H4 (cell line): ENCODE data around the gene GPR143. TPM values are rescaled to one million over a fixed set of nuclear protein-coding genes. Genes with fewer than 3 reads are reported as not detected.
"Not testable (repeated sequence)": the region's sequence is repeated elsewhere in the genome, so short reads cannot be mapped to it uniquely, and the experiment has no call there.

Experiments
- DNase-seq: peaks from one replicate; pipeline ENCODE4 v3.0.0-alpha.2; 2015; ENCODE audit warnings: low spot score
- total RNA-seq: library from RNA; depleted of rRNA; stranded (reverse); fragments of >200 nt; shearing (Covaris generic); gene quantifications from 2 replicates; pipeline ENCODE4 v1.2.3, GENCODE V29; 2014

GPR143 gene
- total RNA-seq, 1 experiment from 2014 or later: not detected

DNA sequence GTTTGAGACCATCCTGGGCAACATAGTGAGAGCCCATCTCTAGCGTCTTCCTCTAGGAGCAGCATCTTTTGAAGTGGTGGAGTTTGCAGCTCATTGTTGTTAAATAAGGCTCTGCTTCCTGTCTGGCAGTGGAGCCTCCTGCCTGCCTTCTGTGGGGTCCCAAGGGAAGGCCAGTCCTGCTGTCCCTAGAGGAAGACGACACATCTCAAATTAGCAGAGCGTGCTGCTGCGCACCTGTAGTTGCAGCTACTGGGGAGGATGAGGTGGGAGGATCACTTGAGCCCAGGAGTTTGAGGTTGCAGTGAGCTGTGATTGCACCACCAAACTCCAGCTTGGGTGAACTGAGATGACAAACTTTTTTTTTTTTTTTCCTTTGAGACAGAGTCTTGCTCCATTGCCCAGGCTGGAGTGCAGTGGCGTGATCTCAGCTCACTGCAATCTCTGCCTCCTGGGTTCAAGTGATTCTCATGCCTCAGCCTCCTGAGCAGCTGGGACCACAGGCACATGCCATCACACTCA, 2.7 kb upstream of the GPR143 start:
- not testable (repeated sequence) for DNase-seq

DNA sequence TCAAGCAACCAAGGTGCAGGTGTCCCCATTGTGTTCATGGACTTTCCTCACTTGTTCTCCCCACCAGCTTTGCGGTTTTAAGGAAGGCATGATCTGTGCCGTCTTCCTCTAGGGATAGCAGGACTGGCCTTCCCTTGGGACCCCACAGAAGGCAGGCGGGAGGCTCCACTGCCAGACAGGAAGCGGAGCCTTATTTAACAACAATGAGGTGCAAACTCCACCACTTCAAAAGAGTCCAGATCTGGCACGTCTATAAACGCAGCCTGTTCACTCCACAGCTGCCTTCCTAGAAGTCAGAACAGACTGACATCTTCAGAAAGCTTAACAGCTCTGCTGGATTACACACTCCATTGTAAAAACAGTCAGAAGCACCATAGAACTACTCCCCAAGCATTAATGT, 1.7 kb upstream of the GPR143 start:
- no peak for DNase-seq

DNA sequence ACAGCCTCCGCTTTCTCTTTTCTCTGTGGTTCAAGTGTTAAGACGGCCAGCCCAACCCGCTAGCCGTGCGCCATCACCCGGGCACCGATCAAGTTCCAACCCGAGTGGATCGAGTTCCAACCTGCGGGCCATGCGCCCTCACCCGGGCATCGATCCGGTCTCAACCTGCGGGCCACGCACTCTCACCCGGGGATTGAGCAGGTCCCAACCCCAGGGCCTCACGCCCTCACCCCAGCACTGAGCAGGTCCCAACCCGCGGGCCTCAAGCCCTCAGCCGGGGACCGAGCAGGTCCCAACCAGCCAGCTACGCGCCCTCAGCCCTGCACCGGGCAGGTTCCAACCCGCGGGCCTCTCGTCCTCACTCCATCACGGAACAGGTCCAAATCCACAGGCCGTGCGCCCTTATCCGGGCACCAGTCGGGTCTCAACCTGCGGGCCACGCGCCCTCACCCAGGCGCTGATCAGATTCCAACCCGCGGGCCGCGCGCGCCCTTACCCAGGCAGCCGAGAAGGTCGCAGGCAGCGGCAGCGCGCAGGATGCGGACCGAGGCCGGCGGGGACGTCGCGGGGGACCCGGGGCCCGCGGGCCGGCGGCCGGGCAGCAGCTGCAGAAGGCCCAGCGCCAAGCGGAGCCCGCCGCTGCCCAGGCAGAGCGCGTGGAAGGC, 443 bp downstream of the GPR143 start:
- DNase-seq: no peak

DNA sequence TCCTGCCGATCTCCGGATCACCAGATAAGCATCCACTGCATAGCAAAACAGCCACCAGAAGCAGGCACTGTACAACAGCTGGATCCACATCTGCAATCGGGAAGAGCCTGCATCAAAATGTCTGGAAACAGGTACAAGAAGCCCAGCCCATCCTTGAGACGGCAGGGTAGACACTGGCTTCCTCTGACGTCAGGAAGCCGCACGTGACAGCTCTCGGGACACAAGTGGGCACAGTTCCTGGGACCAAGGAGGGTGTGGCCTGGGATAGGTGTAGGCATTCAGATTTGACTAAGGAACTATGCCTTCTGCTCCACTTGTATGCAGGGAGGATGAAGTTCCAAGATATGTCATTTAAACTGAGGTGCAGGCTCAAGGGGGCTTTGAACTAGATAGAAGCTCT, 6.3 kb downstream of the GPR143 start:
- no peak for DNase-seq

DNA sequence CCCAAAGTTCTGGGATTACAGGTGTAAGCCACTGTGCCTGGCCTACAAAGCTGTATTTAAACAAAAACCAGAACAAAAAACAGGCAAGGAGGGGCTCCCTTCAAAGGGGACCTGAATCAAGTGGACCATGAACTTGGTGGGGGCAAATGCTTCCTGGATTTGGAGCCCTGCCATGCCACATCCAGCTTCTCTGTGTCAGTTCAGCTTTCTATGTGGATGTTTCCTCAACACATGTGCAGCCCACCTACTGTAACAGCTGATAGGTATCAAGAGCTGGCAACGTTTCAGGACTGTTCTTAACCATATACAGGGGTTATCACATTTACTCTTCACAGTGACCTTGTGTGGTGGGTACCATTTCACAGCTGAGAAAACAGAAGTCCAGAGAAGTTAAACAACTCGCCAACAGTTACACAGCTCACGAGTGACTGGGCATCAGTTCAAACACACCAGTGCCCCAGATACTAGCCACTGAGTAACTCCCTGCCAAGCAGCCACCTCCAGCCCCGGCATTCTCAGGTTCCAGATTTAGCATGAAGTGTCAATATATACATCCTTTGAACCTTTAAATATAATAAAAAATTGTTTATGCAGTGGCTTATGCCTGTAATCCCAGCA, 7.5 kb downstream of the GPR143 start:
- DNase-seq: no peak

DNA sequence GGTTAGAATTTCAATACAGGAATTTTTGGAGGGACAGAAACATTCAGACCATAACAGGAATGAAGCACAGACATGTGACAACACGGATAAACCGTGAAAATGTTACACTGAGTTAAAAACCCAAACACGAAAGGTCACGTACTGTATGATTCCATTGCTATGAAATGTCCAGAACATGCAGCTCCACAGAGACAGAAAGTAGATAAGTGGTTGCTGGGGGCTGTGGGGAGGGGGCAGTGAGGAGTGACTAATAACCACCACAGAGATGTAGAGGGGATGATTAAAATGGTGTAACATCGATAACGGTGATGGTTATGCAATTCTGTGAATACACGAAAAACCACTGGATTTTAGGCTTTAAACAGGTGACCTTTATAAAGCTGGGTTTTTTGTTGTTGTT, 8.3 kb downstream of the GPR143 start:
- no peak for DNase-seq

DNA sequence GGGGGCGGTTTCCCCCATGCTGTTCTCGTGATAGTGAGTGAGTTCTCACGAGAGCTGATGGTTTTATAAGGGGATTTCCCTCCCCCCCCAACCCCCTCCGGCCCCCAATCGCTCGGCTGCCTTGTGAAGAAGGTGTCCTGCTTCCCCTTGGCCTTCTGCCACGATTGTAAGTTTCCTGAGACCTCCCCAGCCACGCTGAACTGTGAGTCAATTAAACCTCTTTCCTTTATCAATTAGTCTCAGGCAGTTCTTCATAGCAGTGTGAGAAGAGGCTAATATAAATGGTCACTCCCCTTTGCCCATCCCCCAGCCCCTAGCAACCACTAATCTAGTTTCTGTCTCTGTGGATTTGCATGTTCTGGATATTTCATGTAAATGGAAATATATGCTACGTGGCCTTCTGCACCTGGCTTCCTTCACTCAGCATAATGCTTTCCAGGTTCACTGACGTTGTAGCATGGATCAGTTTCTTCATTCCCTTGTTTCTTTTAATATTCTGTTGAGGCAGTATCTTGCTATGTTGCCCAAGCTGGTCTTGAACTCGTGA, 16.4 kb downstream of the GPR143 start:
- no peak for DNase-seq

DNA sequence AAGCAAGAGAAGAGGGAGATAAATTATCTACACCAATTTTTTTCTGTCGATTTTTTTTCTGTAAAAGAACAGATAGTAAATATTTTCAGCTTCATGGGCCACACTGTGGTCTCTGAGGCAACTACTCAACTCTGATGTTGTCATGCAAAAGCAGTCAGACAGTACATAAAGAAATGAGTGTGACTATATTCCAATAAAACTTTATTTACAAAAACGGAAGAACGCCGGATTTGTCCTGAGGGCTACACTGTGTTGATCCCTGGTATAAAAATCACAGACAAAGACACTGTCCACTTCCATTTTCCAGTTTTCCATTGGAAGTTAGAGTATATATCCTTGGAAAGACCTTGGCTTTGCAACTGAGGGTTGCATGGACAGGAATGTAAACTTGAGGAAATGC, 18.0 kb downstream of the GPR143 start:
- no peak for DNase-seq

DNA sequence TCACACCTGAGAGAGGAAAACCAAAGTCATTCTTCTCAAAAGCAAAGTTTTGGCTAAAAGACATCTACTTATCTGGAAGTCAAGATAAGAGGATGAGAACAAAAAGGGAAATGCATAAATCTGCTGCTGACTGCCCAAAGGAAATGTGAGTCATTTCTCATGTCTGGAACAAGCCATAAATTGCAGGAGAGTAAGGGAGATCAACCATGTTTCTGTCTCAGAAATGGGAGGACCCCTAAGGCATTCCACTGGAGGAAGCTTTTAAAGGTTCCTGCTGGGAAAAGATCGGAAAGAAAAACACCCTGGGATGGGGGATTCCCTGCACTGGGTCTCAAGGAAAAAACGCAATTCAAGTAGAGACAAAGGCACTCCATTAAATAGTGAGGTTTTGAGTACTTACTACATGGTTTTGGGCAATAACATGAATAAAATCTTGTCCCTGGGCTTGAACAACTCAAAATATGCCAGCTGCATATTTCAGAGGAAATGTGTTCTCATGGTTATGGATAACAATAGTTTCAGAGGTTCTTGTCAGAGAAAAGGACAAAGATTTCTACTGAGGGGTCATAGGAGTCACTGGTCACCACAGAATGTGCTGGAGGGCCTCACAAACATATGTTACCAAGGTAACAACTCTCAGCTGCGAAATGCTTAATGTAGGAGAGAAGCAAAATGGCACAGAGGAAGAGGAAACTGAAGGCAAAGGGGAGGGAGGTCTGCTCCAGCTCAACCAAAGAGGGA, 19.3 kb downstream of the GPR143 start:
- no peak for DNase-seq

DNA sequence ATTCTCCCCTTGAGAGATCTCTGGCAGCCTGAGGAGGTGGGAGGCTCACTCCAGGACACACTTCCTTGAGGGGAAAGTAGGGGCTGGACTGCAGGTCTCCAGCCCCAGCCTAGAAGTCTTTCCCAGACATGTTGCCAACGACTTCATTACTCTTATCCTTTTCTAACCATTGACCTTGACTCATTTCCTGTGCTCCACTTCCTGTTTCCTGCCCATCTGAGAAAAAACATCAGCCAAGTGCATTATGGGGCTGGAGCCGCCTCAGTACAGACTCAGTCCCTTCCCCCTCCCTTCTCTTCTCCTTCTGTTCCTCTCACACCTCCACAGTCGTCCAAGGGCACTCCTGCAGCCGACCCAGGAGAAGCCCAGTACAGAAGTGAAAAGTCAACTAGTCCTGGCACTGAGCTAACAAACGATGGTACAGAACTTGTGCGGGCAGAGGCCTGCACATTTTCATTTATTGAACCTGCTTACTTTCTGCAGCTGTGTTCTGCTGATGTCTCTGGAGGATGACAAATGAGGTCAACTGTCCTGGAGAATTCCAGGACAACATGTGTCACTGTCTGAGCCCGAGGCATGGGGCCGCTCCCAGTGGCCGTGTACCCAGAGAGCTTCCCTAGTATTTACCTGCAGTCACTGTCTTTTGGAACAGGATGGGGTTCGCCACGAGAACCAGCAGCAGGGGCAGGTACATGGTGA, 20.1 kb downstream of the GPR143 start:
- peak; percentile 23 for DNase-seq

DNA sequence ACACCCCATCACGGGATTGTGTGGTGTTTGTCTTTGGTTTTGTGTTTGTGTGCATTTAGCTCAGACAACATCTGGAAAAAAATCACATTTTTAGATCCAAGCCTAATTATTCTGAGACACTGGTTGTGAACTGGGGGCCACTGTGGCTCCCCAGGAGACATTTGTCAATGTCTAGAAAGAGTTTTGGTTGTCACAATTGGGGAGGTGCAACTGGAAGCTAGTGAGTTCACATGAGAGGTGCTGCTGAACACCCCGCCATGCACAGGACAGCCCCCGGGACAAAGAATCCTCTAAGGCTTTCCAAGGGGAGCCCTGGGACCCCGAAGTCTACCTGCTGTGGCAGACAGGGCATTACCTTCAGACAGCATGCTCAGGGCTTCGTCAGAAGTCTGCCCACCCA, 26.5 kb downstream of the GPR143 start:
- no peak for DNase-seq

DNA sequence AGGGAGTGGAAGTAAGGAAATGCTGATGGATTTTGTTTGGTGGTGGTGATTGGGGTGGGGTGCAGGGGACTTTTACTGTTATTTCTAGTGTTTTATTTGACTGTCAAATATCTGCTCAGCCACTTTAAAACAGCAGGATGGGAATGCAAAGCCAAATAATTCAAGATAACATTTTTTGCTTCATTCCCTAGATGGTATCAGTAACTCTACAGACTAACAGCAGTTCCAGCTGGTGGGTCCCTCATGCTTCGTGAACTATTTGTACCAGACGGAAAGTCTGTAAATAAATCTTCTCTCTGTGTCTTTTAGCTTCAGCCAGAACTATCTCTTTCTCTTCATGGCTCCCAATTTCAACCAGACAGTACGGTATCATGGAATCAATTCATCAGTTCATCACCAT, 27.5 kb downstream of the GPR143 start:
- no peak for DNase-seq

DNA sequence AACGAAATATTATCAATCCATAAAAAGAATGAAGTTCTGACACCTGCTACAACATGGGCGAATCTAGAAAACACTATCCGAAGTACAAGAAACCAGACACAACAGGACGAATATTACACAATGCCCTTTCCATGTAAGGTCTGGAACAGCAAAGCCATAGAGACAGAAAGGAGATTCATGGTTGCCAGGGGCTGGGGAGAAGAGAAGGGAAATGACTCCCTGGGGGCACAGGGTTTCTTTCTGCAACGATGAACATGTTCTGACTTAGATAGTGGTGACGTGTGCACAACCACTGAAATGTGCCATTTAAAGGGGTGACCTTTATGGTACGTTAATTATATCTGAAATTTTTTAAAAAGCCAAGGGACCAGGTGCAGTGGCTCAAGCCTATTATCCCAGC, 28.3 kb downstream of the GPR143 start:
- no peak for DNase-seq

DNA sequence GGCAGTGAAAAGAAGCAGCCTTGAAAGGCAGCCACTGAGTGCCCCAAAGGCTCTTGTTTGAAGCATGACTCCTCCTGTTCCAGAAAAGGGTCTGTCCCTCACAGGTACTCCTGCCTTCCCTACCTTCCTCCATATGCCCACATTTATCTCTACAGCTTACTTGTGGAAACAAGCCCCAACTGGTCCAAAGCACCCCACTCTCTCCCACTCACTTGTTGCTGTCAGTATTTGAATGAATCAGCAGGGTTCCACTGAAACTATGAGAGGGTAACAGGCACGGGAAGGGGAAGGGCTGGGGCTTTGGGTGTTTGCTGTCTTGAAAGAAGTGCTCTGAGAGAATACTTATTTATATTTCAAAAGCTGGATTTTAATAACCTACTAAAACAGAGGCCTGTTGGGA, 34.9 kb downstream of the GPR143 start:
- no peak for DNase-seq

DNA sequence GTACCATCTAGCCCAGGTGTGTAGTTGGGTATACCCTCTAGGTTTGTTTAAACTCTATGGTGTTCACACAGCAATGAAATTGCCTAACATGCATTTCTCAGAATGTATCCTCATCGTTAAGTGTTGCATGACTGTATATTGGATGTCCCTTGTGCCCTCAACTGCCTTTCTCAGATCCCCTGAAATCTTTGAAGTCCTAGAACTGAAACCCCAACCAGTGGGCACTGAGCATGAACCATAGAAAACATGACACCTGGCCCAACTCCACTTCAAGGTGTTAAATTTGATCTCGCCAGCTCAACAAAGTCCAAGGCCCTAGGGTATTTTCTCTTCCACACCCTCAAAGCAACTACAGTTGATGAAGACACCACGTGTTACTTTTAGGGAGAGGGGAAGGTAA, 35.6 kb downstream of the GPR143 start:
- no peak for DNase-seq

DNA sequence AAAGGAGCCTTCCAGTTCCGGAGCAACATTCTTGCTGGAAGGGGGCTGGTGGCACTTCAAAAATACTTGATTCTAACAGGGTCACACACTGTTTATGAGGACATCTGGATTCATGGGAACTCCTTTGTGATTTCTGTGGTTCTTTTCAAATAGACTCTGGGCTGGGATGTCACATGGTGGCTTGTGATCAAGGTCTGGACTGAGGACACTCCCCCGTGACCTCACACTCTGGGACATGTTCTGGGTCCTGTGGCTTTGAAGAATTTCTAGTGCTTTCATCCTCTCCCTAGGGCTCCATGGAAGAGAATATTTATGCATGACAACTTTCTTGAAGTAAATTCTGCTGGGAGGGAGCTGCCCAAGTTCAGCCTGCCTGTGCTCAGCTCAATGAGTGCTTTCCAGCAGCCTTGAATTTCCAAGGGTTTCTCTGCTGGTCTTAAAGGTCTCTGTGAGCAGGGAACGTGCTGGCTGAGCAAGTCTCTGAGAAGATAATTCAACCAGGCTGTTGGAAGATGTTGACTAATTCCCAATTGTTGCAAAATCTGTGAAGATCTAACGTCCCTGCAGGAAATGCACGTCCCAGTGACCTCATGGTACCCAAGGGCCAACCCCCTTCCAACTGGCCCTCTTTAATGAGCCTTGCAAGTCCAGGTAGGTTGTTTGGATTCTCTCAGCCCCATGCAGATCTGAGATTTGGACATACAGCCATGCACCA, 36.3 kb downstream of the GPR143 start:
- DNase-seq: no peak

DNA sequence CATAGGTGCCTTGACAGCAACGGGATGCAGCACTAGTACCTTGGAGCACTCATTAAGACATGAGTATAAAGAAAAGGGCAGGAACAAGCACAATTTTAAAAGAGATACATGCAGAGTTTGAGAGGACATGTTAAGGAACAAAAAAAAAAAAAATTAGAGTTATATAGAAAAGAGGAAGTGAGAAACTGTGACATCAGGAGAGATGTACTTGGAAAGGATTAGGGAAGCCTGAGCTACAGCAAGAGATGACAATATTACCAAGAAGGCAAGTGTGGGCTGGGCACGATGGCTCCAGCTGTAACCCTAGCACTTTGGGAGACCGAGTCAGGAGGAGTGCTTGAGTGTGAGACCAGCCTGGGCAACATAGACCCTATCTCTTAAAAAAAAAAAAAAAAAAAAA, 37.4 kb downstream of the GPR143 start:
- DNase-seq: no peak

DNA sequence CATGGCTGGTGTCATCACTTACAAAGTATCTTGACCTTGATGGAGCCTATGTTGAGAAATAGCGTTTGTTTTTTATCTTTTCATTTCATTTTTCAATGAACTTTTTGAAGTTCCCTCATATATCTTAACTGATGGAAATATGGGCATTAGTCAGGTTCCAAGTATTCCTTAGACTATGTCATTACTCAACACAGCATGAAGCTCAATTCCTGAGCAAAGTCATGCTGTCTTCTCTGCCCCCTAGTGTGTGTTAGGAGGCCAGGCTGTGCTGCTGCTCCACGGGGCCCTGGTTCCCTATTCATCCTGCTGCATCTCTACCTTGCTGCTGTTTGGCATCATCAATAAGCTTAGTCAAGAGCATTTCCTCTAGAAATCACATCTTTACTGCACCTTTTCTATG, 40.9 kb downstream of the GPR143 start:
- DNase-seq: no peak

DNA sequence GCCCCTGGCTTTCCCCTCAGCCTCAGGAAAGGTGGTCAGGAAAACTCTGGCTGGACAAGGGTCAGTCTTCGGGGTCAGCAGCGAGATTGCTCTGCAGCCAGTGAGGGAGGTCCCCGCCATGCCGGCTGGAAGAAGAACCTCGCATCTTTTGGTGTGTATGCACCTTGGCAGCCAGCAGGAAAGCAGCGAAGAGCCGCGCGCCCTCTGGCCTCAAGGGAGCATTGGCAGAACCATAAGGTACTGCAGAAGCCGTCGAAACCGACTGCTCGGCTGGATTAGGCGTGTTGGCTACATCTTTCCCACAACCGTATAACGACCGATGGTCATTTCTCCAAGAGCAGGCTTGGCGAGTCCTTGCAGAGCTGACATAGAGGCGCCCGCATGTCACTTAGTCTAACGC, 48.3 kb downstream of the GPR143 start:
- no peak for DNase-seq

DNA sequence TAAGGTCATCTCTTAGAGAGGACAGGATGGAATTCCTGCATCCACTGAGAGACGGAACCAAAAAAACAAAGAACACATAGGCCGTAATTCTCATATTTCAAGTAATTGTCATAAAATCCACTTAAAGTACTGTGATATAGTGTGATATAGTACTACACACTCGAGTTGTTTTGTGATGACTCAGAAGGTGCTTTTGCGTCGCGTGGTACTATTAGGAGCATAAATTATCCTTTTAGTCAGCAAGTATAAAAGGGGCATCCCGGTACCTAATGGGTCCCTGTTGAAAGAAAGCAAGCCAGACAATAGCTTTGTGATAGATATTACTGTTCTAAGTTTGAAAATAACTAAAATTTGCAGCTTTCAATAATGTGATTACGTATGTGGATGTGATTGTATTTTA, 55.3 kb downstream of the GPR143 start:
- no peak for DNase-seq

DNA sequence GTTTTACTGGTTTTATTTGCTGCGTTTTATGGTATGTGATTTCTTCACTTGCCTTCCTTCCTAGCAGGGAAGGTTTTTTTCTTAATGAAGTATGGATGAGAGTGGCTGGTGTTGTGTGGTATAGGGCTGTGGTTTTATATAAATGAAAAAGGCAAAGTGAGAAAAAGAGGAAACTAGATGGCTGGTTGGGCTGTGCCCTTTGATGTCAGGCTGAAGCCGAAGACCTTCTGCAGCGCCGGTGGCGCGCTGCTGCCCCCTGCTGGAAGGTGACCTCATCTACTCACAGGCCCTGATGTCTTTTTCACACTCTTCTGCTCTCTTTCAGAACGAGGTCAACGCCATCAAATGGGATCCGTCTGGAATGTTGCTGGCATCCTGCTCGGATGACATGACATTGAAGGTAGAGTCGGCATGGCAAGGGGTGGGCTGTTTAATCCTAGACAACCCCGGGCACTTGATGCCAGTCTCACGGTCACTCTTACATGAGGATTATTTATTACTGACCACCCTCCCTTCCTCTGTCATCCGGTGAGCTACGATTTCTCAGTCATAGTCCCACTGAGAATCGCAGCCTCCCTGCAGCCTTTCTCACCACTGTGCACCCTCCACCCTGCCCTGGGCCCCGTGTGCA, 56.6 kb downstream of the GPR143 start:
- peak; percentile 65 for DNase-seq
